ENCODE results near the gene SGTA. TPM values are rescaled to one million over a fixed set of nuclear protein-coding genes. Genes with fewer than 3 reads are reported as not detected.

The SGTA gene
- total RNA-seq, 1 donor from 2014 or later = 38.5 TPM

DNA sequence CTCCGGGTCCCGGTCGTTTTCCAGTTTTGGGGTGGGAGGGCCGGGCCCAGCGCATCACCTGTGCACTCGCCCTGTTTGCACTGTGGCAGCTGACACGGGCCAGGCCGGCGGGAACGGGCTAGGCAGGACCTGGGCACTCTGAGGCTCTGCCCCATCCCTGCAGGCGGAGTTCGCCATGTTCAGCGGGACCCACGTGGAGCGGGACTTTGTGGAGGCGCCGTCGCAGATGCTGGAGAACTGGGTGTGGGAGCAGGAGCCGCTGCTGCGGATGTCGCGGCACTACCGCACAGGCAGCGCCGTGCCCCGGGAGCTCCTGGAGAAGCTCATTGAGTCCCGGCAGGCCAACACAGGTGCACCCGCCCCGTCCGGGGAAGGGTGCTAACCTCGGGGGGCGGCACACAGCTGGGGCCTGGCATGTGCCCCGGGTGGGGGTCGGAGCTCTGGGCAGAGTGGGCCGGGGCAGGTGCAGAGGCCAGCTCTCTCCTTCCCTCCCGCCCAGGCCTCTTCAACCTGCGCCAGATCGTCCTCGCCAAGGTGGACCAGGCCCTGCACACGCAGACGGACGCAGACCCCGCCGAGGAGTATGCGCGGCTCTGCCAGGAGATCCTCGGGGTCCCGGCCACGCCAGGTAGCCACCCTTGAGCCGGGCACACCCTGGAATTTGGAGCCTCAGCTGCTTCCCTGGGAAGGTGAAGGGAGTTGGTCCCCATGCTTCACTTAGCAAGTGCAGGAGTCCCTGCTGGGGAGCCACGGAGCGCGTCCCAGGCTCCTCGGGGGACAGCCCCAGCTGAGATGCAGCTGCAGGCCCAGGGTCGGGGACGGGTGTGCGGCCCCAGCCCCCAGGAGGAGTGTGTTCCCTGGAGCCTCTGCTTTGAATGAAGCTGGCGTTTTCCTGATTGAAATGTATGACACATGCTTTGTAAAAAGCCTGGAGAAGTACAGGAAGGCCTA, 27.3 kb upstream of the SGTA start:
- intact Hi-C loops (cut with DNase I) = no loop called here
- ATAC-seq (no peak), DNase-seq (ENCODE audit: low spot score) (no peak)

DNA sequence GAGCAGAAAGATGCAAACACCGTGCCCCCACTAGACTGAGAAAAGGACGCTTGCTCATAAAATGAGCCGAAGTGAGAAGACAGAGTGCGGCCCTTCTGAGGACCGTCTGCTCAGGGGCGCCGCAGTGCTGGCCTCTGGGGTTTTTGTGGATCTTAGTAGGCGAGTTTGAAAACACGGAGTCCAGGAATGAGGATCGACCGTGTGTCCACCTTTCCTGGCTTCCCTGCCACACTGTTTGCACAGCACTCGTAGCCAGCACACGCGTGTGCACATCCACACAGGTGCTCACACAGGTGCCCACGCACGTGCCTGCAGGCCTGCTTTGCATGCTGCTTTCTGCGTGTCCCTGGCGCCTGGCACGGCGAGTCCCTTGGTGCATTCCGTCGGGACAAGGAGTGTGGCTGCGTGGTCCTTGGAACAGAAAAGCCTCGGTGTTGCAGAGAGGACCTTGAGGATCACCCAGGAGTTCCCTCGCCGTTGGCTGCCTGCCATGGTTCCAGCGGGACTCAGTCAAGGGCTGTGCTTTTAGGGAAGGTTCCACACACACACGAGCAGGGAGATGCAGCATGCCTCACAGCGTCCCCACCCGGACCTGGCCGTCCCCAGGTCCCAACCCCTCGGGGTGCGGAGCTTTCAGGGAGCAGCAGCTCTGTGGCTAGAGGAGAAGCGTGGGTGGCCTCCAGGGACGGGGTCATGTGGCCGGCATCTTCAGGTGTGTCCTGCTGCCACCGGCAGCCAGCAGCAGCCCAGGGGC, 26.5 kb upstream of the SGTA start:
- ATAC-seq (no peak), DNase-seq (ENCODE audit: low spot score) (no peak)
- intact Hi-C loops (cut with DNase I) = no loop called here

DNA sequence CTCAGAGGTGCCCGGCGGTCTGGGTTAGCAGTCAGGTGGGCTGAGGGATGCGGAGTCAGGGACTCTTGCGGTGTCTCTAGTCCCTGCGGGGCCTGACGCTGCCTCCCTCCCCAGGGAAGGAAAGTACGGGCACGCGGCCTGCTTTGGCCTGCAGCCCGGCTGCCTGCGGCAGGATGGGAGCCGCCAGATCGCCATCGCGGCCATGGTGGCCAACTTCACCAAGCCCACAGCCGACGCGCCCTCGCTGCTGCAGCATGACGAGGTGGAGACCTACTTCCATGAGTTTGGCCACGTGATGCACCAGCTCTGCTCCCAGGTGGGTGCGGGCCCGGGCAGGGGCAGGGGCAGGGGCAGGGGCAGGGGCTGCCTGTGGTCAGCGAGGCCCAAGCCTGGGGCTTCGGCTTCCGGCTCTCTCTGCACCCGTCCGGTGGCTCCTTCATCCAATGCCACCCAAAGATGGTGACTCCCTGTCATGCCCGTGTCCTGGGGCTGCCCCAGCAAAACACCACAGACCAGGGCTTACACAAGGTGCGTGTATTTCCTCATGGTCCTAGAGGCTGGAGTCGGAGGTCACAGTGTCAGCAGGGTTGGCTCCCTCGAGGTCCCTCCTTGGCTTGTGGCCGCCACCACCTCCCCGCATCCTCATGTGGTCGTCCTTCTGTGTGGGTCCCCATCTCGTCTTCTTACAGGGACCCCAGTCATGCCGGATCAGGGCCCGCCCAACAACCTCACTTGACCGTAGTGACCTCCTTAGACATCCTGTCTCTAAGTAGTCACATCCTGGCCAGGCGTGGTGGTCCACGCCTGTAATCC, 25.3 kb upstream of the SGTA start:
- intact Hi-C loops (cut with DNase I) = no loop called here
- ATAC-seq (no peak), DNase-seq (ENCODE audit: low spot score) (no peak)

DNA sequence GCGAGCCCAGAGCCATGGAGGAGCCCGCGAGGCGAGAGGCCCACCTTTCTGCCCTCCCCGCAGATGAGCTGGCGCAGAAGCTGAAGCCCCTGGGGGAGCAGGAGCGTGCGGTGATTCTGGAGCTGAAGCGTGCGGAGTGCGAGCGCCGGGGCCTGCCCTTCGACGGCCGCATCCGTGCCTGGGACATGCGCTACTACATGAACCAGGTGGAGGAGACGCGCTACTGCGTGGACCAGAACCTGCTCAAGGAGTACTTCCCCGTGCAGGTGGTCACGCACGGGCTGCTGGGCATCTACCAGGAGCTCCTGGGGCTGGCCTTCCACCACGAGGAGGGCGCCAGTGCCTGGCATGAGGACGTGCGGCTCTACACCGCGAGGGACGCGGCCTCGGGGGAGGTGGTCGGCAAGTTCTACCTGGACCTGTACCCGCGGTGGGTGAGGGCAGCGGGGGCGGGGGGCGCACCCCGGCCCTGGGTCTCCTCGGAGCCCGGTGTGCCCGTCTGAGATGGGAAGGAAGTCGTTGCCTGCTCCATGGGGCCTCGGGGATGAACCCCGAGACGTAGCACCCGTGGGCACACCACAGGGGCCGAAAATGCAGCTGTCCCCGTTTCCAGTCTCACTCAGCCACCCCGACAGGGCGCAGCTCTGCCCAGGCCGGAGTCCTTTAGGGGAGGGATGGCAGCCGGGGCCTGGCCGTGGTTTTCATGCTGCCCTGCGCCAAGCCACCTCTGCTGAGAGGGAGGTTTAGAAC, 24.5 kb upstream of the SGTA start:
- DNase-seq (ENCODE audit: low spot score) (no peak), ATAC-seq (no peak)
- intact Hi-C loops (cut with DNase I) = no loop called here

DNA sequence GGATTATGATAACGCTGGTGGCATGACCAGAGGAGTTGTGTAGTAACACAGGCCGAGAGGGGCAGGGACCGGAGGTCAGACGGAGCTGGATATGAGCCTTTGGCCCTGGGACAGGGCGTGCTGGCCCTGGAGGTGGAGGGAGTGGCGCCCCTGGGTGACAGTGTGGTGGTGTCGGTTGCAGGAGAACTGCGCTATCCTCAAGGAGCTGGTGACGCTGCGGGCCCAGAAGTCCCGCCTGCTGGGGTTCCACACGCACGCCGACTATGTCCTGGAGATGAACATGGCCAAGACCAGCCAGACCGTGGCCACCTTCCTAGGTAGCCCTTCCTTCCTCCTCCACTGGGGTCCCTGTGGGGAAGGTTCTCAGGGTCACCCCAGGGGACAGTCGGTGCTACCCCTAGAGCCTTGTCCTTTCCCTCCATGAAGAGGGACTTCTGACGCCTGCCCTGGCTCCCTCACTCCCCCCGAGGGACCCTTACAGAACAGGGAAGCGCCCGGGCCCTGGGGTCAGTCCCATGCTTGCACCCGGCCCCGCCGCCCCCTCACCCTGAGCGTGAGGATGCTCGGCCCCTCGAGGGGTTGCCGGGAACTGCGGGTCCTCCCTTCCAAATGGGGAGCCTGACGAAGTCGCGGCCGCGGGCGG, 23.8 kb upstream of the SGTA start:
- DNase-seq (ENCODE audit: low spot score) = no peak
- ATAC-seq = no peak
- intact Hi-C loops (cut with DNase I) = no loop called here

DNA sequence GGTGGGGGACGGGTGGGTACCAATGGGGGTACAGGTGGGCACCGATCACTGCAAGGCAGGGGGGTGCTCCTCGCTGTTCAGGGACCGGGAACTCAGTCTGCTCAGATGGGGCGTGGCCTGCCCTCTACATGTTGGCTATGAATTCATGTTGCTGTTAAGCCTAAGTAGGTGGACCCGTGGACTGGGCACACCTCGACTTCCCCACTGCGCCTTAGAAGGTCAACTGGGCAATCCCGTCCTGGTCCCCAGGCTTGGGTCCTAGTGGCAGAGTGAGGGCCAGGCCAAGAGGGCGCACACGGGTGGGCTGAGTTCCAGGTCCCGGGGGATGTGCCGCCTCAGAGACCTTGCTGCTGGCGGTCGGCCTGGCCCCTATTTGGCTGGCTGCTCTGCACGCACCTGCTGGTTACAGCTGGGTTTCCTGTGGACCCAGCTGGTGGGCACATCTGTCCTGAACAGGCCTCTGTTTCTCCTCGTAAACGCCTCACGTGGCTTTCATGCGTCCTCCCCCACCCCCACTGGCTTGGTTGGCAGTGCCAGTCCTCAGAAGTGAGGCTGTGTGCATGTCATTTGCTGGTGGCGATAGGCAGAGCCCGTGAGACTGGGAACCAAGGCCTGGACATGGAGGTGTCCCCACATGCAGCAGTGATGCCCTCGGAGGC, 23.0 kb upstream of the SGTA start:
- intact Hi-C loops (cut with DNase I) = no loop called here
- ATAC-seq (no peak), DNase-seq (ENCODE audit: low spot score) (no peak)

DNA sequence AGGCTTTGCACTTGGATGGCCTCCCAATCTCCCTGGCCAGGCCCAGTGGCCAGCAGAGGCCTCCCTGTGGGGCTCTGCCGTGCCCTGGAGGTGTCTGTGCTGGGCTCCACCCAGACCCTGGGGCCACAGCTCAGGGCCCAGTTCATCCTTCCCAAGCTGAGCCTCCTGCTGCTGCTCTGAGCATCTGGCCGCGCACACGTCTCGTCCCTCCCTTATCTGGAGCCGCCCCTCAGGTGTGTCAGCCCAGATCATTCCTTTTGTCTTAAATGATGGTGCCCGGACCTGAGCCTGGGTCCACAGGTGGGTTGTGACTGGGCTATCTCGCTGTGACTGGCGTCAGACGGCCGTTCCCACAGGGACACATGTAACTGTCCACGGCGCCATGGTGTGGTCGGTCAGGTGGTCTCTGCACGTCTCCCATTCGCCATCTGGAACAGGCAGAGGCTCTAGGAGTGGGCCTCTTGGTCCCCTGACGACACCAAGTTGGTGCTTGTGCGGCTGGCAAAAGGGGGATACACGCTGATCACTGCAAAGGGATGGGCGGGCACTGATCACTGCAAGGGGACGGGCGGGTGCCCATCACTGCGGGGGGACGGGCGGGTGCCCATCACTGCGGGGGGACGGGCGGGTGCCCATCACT, 22.3 kb upstream of the SGTA start:
- intact Hi-C loops (cut with DNase I) = no loop called here
- ATAC-seq = no peak
- no peak for DNase-seq (ENCODE audit: low spot score)

DNA sequence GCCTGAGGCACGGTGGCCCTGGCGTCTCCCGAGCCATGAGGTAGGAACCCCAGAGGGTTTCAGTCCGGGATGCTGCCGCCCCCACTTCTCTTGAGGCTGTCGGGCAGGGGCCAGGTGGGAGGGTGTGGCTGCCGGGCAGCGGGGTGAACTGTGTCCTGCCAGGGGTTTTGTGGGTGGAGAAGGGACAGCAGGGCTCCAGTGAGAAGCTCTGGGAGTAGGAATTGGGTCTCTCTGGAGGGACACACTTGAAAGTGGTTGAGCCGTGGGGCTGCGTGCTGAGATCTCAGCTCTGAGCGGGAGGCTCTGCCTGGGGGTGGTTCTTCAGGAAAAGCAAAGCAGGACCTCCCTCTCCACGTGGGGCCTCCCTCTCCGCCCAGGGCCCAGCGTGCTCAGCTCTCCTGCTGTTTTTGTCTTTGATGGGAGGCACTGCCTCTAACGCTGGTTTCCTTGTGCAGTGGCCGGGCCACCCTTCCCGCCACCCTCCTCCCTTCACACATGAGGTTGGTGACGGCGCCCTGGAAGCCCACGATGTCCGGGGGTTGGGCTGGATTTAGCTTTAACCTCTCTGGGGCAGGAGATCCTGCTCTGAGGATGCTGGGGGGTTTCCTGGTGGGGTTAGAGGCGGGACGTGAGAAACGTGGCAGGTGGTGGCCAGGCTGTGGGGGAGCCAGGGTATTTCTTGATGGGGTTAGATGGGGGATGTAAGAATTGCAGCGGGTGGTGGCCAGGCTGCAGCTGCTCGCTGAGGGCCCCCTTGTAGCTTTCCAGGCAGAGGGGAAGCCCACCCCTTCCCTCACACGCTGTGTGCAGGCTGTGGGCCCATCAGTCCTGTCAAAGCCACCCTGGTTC, 21.3 kb upstream of the SGTA start:
- DNase-seq (ENCODE audit: low spot score) = no peak
- intact Hi-C loops (cut with DNase I) = no loop called here
- ATAC-seq = no peak

DNA sequence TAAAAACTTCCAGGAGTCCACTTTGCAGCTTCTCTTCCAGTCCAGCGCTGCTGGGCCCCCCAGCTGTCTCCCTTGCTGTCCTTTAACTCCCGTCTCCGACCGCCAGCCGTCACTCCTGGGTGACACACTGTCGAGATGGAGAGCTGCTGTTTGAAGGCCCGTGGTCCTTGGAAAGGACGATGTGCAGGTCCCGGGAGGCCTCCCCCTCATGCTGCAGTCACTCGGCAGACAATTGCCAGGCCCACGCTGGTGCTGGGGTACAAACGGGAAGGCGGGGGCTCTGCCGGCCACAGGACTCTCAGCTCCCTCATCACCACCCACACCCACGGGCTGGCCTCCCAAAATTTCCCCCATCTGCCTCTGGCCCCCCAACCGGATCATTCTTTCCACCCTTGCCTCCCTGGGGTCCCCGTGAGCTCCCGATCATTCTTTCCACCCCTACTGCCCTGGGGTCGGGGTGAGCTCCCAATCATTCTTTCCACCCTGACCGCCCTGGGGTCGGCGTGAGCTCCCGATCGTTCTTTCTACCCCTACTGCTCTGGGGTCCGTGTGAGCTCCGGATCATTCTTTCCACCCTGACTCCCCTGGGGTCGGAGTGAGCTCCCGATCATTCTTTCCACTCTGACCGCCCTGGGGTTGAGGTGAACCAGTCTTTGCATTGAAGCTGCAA, 20.5 kb upstream of the SGTA start:
- intact Hi-C loops (cut with DNase I) = no loop called here
- DNase-seq (ENCODE audit: low spot score) (no peak), ATAC-seq (no peak)

DNA sequence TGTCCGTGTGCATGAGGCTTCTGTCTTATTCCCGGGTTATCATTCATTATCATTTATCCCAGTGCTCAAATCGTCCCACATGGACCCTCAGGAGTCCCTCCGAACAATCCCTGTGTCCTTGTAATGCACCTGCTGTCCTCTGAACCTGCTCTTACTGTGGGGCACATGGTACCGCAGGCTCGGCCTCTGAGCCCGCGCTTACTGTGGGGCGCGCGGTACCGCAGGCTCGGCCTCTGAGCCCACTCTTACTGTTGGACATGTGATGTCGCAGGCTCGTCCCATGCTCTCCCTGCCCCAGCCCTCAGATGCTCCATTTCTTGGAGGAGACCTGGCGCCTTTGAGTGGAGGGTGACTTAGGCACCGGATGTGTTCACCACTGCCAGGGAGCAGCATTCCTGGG, 19.8 kb upstream of the SGTA start:
- intact Hi-C loops (cut with DNase I) = no loop called here
- ATAC-seq (no peak), DNase-seq (ENCODE audit: low spot score) (no peak)

DNA sequence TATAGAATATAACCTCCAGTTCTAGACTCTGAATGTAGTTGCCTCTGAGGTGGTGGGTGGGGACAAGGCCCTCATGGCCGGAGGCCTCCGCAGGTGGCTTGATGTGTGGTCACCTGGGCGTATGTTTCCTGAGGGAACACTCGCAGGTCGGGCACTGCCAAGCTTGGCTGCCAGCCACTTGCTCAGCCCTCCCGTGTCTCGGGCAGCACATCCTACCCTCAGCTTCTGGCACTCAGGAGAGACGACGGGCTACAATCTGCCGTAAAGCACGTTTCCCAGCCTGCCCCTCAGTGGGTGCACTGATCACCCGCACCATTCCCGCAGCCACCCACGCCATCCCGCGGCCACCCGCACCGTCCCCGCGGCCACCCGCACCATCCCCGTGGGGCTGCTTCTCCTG, 17.4 kb upstream of the SGTA start:
- intact Hi-C loops (cut with DNase I) = no loop called here
- DNase-seq (ENCODE audit: low spot score) = no peak
- ATAC-seq = no peak

DNA sequence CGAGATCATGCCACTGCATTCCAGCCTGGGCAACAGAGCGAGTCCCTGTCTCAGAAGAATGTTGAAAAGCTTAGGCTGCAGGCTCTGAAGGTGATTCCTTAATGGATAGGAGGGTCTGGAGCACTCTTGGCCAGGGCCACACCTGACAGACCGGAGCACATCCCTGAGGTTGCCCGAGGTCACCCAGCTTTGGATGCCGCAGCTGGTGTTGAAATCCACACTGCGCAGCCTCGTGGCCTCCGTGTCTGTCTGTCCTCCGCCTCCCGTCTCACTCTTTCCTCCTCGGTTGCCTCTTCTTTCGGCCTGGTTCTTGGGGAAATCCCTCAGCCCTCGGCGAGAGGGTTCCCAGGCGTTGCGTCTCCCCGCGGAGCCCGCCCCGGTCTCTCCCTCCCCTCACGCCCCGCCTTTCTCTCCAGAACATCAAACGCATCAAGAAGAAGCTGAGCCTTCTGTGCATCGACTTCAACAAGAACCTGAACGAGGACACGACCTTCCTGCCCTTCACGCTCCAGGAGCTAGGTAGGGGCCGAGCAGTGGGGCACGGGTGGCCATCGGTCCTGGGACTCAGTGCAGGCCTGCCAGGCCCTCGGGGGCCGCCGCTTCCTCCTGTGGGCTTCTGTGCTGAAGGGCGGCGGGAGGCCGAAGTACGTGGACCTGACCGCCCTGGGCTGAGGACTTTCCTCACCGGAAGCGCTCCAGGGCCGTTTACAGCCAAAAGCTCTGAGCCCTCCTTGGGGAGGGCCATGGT, 16.4 kb upstream of the SGTA start:
- DNase-seq (ENCODE audit: low spot score) (no peak), ATAC-seq (no peak)
- intact Hi-C loops (cut with DNase I) = no loop called here

DNA sequence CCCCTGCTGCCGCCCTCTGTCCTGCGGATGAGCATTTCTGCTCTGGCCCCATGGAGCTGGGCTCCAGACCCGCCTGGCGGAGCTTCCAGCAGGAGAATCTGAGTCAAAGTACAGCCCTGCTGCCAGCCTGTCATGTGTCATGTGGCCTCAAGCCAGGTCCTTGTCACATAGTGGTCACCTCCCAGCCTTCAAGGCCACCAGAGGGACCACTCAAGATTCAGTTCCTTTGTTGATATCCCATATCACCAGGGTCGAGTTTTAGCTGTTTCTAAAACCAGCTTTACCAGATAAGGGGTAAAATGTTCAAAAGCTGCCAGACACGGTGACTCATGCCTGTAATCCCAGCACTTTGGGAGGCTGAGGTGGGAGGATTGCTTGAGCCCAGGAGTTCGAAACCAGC, 15.7 kb upstream of the SGTA start:
- DNase-seq (ENCODE audit: low spot score) (no peak), ATAC-seq (no peak)
- intact Hi-C loops (cut with DNase I) = no loop called here

DNA sequence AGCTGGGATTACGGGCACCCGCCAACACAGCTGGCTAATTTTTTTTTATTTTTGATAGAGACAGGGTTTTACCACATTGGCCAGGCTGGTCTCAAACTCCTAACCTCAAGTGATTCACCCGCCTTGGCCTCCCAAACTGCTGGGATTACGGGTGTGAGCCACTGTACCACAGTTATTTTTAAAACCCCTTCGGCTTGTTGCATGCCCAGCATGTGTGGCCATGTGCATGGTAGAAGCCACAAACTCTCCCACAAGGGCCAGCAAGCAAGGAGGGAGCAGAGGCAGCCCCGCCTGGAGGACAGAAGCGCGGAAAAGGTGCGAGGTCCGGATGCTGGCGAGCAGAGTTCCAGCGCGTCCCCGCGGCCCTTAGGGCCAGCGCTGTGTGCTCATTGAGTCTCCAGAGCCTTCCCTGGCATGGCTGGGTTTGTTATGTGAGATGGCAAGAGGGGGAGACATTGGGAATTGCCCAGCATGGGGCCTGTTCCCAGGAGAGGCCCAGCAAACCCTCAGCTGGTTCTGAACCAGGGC, 15.1 kb upstream of the SGTA start:
- intact Hi-C loops (cut with DNase I) = no loop called here
- ATAC-seq = no peak
- no peak for DNase-seq (ENCODE audit: low spot score)

DNA sequence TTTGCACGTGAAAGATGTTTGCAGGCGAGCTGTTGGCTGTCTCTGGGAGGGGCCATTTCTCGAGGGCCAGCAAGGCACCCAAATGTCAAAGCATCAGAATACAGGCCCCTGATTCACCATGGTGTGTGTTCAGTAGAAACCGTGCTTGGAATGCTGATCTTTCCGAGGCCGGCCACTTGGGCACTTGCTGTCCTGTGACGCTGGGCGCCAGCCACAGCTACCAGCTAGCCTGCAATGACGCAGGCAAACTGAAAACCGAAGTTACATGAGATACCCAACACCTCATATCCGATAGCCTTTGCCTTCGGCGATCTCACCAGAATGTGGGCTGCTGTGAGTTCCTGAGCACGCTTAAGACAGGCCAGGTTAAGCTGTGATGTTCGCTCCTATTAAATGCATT, 14.2 kb upstream of the SGTA start:
- no peak for ATAC-seq
- DNase-seq (ENCODE audit: low spot score) = no peak
- intact Hi-C loops (cut with DNase I) = no loop called here
